Suppressor macrophage (primary cell): Measurements from ENCODE around the gene IMPA2.
"Not testable (repeated sequence)": the region's sequence is repeated elsewhere in the genome, so short reads cannot be mapped to it uniquely, and the experiment has no call there.

Experiments
- DNase-seq, 4 experiments: peaks; one replicate each; pipeline ENCODE4 v3.0.0-alpha.2; 2020 to 2022

The IMPA2 gene

GRCh38 chr18:12030670-12031069 lies 49.4 kb downstream of the IMPA2 start:
- no peak for DNase-seq

GRCh38 chr18:12031181-12031580 lies 49.9 kb downstream of the IMPA2 start:
- no peak for DNase-seq

DNA sequence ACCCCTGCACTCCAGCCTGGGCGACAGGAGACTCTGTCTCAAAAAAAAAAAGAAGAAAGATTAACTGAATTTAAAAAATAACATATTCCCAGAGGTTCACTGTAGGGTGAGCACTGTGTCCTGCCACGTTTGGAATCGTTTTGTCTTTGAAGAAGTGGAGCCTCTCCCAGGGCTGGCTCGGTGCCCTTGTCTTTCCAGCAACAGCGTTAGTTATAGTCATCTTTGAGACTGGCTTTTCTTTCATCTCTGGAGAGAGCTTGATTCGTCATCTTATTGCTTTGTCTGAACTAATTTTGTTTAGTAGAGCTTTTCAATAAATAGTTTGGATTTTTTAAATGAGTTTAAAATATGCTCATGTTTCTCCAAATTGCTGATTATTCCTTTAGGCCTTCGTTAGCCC lies 50.5 kb downstream of the IMPA2 start:
- DNase-seq: no peak

DNA sequence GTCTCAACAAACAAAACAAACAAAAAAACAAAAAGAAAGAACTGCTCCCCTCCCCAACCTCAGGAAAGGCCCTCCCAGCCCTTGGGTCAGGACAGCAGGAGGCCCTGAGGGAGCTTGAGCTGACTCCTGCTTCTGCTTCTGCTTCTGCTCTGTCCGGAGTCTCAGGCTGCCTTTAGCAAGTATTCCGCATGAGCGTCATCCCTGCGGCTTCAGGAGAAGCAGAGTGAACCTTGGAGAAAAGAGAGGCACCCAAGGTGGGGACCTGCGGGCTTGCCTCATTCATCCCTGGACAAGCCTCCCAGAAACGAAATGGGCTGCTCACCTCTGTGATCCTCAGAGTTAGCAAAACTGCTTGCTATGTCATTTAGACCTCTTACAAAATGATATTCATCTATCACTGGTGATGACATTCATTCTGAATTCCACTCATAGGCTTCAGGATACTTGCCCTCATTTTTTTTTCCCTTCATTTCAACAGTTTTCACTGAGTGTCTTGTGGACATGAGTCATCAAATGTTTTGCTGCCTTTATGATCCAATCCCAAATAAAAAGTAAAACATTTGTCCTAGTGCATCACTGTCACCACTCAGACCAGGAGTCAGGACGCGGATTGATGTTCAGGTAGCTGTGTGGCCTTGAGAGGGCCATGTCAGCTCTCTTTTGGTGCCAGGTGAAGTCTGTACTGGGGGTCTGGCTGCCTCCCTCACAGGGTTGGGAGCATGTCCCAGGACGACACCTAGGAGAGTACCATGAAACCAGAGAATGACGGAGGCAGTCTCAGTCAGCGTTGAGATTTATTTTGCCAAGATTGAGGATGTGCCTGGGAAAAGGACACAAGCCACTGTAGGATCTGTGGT lies 51.7 kb downstream of the IMPA2 start:
- peak in 1 of 4 experiments; percentile 17 for DNase-seq

- no peak for DNase-seq
These were observed 52.3 kb downstream of the IMPA2 start for GRCh38 chr18:12033643-12034025.

DNA sequence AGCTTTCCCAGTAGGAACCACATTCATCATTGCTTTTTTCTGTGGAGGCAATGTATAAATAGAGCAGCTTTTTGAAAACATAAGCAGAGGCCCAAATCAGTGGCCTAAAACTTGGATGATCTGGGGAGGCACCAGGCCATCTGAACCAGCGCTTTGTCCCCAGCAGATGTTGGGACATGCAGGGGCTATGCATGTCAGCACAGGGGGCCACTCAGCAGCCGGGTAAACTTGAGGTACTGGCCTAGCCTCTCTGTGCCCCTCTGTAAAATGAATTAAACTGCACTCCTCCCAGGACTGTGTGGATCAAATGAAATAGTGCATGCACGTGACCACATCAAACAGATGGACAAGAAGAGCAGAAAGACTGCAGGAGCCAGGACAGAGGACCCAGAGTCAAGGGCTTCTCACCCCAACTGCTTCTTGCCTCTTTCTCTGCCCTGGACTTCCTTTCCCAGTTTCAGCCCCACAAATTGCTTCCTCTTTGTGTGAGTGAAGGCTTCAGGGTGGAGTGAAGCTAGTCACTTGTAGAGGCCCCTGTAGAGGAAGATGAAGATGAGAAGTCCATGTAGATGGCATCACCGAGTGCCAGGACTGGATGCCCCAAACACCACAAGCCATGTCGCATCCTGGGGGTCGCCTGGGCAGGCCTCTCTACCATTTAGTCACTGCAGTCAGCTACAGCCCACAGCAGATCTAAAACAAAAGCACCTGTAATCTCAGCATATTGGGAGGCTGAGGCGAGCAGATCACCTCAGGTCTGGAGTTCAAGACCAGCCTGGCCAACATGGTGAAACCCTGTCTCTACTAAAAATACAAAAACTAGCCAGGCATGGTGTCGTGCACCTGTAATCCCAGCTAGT lies 53.2 kb downstream of the IMPA2 start:
- peak; percentile 18 to 61 (median 48) for DNase-seq

- DNase-seq: no peak
These were observed 54.2 kb downstream of the IMPA2 start for GRCh38 chr18:12035481-12035880.

- DNase-seq: no peak
These were observed 55.0 kb downstream of the IMPA2 start for GRCh38 chr18:12036201-12036751.

GRCh38 chr18:12038082-12038638 lies 56.9 kb downstream of the IMPA2 start:
- DNase-seq: peak; percentile 21 to 59 (median 34)

- peak; percentile 84 to 93 (median 92) for DNase-seq
These were observed 57.6 kb downstream of the IMPA2 start for GRCh38 chr18:12038639-12039539.

GRCh38 chr18:12039540-12039930 lies 58.2 kb downstream of the IMPA2 start:
- not testable (repeated sequence) for DNase-seq

DNA sequence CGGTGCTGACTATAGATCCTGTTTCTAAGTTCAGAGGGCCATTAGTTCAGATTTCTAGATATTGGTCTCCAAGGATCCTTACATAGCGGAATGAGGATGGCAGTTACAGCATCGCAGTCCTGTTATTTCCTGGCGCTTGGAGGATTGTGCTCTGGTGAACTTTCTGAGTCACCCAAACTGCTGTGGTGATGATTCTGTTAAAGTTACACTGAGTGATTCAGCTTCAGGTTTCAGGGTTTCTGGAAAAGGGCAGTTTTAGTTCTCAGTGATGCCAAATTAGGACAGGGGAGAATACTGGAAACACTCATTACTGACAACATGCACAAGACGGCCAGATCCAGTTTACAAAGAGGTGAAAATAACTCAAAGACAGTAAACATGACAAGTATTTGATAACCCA lies 60.3 kb downstream of the IMPA2 start:
- DNase-seq: peak; percentile 11 to 34 (median 21)

GRCh38 chr18:12043811-12044210 lies 62.5 kb downstream of the IMPA2 start:
- no peak for DNase-seq

GRCh38 chr18:12044591-12044990 lies 63.3 kb downstream of the IMPA2 start:
- no peak for DNase-seq

DNA sequence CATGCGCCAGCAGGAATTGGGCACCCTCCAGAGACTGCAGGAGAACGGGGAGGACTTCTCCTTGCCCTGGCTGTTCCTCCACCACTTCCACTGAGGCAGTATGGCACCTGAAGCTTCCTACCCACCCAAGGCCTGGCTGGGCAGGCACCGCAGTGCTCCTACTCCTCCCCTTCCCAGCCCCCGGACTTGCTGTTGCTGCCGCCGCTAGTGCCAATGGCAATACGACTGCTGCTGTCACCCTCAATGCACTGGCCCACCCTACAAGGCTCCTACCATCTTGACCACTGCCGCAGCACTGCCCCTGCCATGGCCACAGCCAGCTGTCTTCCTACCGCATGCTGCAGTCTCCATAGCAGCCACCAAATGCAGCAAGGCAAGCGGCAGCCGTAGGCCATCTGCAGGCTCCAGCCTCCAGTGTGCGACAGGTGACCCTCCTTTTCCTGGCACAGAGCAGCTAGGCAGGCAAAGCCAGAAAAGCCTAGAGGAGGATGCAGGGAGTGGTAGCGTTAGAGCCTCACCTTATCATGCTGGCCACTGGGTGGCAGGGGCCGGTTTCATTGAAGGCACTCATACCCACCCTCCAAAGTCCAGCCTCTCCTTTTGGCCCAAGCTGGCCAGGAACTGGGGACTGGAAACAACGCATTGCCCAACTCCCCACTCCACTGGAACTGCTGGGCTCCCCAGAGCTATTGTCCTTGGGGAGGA lies 64.9 kb downstream of the IMPA2 start:
- DNase-seq: no peak

DNA sequence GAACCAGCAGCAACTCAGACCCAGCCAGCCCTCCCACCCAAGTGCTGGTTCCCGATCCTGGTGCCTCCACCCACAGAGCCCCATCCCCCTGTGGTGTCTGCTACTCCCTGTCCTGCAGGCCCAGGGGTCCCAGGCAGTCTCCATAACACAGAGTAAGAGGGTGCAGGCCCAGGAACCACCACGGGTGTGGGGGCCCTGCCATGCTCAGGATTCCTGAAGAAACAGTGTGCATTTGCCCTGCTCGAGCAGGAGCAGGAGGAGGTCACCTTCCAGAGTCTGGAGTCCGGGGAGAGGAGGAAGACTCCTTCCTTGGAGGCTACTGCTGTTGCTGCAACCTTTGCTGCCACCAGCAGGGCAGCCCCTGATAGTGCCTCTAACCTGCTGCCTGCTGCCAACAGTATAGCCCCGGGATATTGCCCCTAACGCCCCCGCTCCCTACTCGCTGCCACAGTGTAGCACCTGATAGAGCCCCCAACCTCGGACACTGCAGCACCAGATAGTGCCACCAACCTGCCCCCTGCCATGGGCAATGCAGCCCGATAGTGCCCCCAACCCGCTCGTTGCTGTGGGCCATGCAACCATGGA lies 65.5 kb downstream of the IMPA2 start:
- DNase-seq: no peak

GRCh38 chr18:12048010-12048826 lies 66.9 kb downstream of the IMPA2 start:
- peak in 2 of 4 experiments; percentile 31 to 35 for DNase-seq

GRCh38 chr18:12048827-12049175 lies 67.5 kb downstream of the IMPA2 start:
- DNase-seq: peak in 2 of 4 experiments; percentile 54 to 61

DNA sequence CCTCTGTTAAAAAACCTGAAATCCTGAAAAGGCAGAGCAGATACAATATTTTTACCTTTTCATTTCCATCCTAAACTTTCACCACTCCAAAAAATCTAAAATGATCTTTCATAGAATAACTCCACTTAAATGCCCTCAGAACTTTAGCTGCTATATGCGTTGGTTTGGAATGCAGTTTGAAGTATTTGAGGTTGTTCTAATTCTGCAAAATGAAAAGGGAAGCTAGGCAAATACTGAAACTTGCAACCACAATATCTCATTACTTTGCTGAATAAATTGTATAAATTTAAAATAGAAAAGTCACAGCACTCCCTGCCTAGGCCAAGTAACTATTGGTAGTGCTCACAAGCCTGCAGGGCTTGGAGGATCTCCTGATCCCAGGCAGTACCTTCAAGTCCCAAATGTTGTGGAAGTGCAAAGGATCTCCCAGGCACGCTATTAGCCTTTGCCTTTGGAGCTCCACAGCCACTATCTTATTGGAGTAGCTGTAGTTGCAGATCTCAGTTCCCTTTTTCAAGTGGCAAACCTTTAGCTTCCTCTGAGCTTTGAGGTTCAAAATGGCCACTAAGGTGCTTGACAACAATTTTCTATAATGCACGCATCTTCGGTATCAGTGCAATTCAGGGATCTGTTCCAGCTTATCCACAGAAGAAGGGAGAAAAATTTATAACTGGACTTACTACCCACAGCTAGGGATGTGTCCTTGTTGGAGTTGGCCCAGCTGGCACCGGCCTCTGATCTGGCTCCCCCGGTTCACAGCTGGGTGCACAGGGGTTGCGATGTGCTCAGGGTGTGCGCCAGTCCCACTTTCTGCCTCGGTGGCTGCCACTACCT lies 68.9 kb downstream of the IMPA2 start:
- peak; percentile 52 to 77 (median 64) for DNase-seq
